Astrocyte (in vitro differentiated cells and primary cell): ENCODE results near the gene CEACAM18. TPM values are rescaled to one million over a fixed set of nuclear protein-coding genes. Genes with fewer than 3 reads are reported as not detected.

Experiments used
- DNase-seq: peaks from one replicate; pipeline ENCODE4 v3.0.0-alpha.2; 2010; ENCODE audit warnings: low read depth
- FAIRE-seq: peaks from 2 replicates; lab custom pipeline; 2011; peaks lifted over from hg19 to GRCh38; lab: Jason Lieb, UNC
- H2AFZ ChIP-seq: 2 replicates; pipeline ENCODE4 v1.6.0; 2012; ENCODE audit warnings: low read depth, low read length, inconsistent platforms
- H3K27ac ChIP-seq: 2 replicates; pipeline ENCODE4 v1.5.1; 2011; ENCODE audit warnings: low read depth, low read length, inconsistent platforms
- H3K27me3 ChIP-seq: 2 replicates; pipeline ENCODE4 v1.6.0; 2011; ENCODE audit warnings: low read length, inconsistent platforms; ENCODE audit not compliant: insufficient read depth
- H3K36me3 ChIP-seq: 2 replicates; pipeline ENCODE4 v1.5.1; 2011; ENCODE audit warnings: low read length, inconsistent platforms; ENCODE audit not compliant: insufficient read depth
- H3K4me1 ChIP-seq: 2 replicates; pipeline ENCODE4 v1.5.1; 2011; ENCODE audit warnings: low read length, inconsistent platforms; ENCODE audit not compliant: insufficient read depth
- H3K4me2 ChIP-seq: 2 replicates; pipeline ENCODE4 v1.6.0; 2012; ENCODE audit warnings: low read length, inconsistent platforms
- H3K4me3 ChIP-seq: 2 replicates; pipeline ENCODE4 v1.5.1; 2011; ENCODE audit warnings: low read depth, mild to moderate bottlenecking, low read length, inconsistent platforms; ENCODE audit not compliant: insufficient read depth
- H3K79me2 ChIP-seq: 2 replicates; pipeline ENCODE4 v1.6.0; 2012; ENCODE audit warnings: mild to moderate bottlenecking, low read length, inconsistent platforms; ENCODE audit not compliant: insufficient read depth
- H3K9ac ChIP-seq: 2 replicates; pipeline ENCODE4 v1.6.0; 2012; ENCODE audit warnings: mild to moderate bottlenecking, low read length, inconsistent platforms
- H3K9me3 ChIP-seq: 2 replicates; pipeline ENCODE4 v1.5.1; 2012; ENCODE audit warnings: low read depth, mild to moderate bottlenecking, low read length, inconsistent platforms; ENCODE audit not compliant: insufficient read depth
- H4K20me1 ChIP-seq: 2 replicates; pipeline ENCODE4 v1.6.0; 2012; ENCODE audit warnings: low read length, inconsistent platforms; ENCODE audit not compliant: insufficient read depth
- H3K27ac Mint-ChIP-seq: one replicate; pipeline ENCODE4 v1.8.0; 2021; ENCODE audit warnings: mild to moderate bottlenecking, mixed read lengths; ENCODE audit not compliant: unreplicated experiment
- H3K27me3 Mint-ChIP-seq: one replicate; pipeline ENCODE4 v1.8.0; 2021; ENCODE audit warnings: low read depth, mixed read lengths; ENCODE audit not compliant: unreplicated experiment
- H3K36me3 Mint-ChIP-seq: one replicate; pipeline ENCODE4 v1.8.0; 2021; ENCODE audit warnings: low read depth, mixed read lengths; ENCODE audit not compliant: unreplicated experiment
- H3K4me1 Mint-ChIP-seq: one replicate; pipeline ENCODE4 v1.8.0; 2021; ENCODE audit warnings: low read depth, mixed read lengths; ENCODE audit not compliant: unreplicated experiment
- H3K4me3 Mint-ChIP-seq: one replicate; pipeline ENCODE4 v1.8.0; 2021; ENCODE audit warnings: mild to moderate bottlenecking, moderate library complexity, mixed read lengths; ENCODE audit not compliant: unreplicated experiment
- H3K9me3 Mint-ChIP-seq: one replicate; pipeline ENCODE4 v1.8.0; 2021; ENCODE audit warnings: mild to moderate bottlenecking, mixed read lengths; ENCODE audit not compliant: unreplicated experiment
- CTCF ChIP-seq: IDR thresholded peaks from 2 replicates; pipeline ENCODE4 v1.5.1; 2011; ENCODE audit warnings: low read depth, mild to moderate bottlenecking, inconsistent platforms, low read length, moderate library complexity; ENCODE audit not compliant: insufficient read depth
- EZH2 ChIP-seq: IDR thresholded peaks from 2 replicates; pipeline ENCODE4 v1.6.1; 2012; ENCODE audit warnings: mild to moderate bottlenecking, low read length, inconsistent platforms; ENCODE audit not compliant: insufficient read depth
- total RNA-seq: library from RNA; stranded (reverse); gene quantifications from 2 replicates; pipeline ENCODE4 v1.2.1, GENCODE V29; 2021

CEACAM18 gene
- total RNA-seq, 1 donor from 2014 or later = not detected

- Histone ChIP-seq H3K79me2 (no peaks in the 10 kb centered on the region), H3K4me2 (no peak overlapping the region), H3K27ac (no peak overlapping the region), H3K4me3 (no peak overlapping the region), H4K20me1 (no peaks in the 10 kb centered on the region), H2AFZ (no peak overlapping the region), H3K4me1 (no peaks in the 10 kb centered on the region), H3K36me3 (no peaks in the 10 kb centered on the region), H3K9me3 (no peaks in the 10 kb centered on the region), H3K27me3 (no peaks in the 10 kb centered on the region), H3K9ac (no peak overlapping the region)
- Mint-ChIP-seq H3K4me3 (no peak overlapping the region), H3K9me3 (peaks cover 2% of the 10 kb centered on the region), H3K4me1 (no peaks in the 10 kb centered on the region), H3K27ac (no peak overlapping the region), H3K27me3 (peaks cover 19% of the 10 kb centered on the region), H3K36me3 (no peaks in the 10 kb centered on the region)
- DNase-seq = no peak
- no peak for FAIRE-seq
- TF ChIP-seq EZH2 = no peak
- TF ChIP-seq CTCF = no peak
Measured at GRCh38 chr19:51433043-51433442, 45.3 kb upstream of the CEACAM18 start.

- H3K9me3 ChIP-seq = no peaks in the 10 kb centered on the region
- no peak overlapping the region for H3K4me2 ChIP-seq
- no peak overlapping the region for H3K4me3 ChIP-seq
- Mint-ChIP-seq H3K36me3 (no peaks in the 10 kb centered on the region), H3K9me3 (peaks cover 2% of the 10 kb centered on the region), H3K4me3 (no peak overlapping the region), H3K4me1 (no peaks in the 10 kb centered on the region), H3K27me3 (peaks cover 19% of the 10 kb centered on the region), H3K27ac (no peak overlapping the region)
- H4K20me1 ChIP-seq = no peaks in the 10 kb centered on the region
- H2AFZ ChIP-seq = no peak overlapping the region
- no peak for TF ChIP-seq CTCF
- no peak for TF ChIP-seq EZH2
- H3K4me1 ChIP-seq = no peaks in the 10 kb centered on the region
- no peak overlapping the region for H3K27ac ChIP-seq
- no peak for DNase-seq
- FAIRE-seq = no peak
- no peak overlapping the region for H3K9ac ChIP-seq
- H3K79me2 ChIP-seq = no peaks in the 10 kb centered on the region
- H3K27me3 ChIP-seq = no peaks in the 10 kb centered on the region
- no peaks in the 10 kb centered on the region for H3K36me3 ChIP-seq
Measured at GRCh38 chr19:51434456-51434855, 43.9 kb upstream of the CEACAM18 start.

GRCh38 chr19:51439021-51439465 is 39.3 kb upstream of the CEACAM18 start:
- H3K4me1 ChIP-seq = no peaks in the 10 kb centered on the region
- no peaks in the 10 kb centered on the region for H3K27me3 ChIP-seq
- Mint-ChIP-seq H3K4me1 (peaks cover 7% of the 10 kb centered on the region), H3K9me3 (peaks cover 2% of the 10 kb centered on the region), H3K36me3 (no peaks in the 10 kb centered on the region), H3K27me3 (peaks cover 27% of the 10 kb centered on the region), H3K27ac (no peak overlapping the region), H3K4me3 (no peak overlapping the region)
- DNase-seq (no peak), FAIRE-seq (no peak)
- no peaks in the 10 kb centered on the region for H3K36me3 ChIP-seq
- no peak for TF ChIP-seq CTCF
- no peak for TF ChIP-seq EZH2
- H3K4me3 ChIP-seq = no peak overlapping the region
- H3K27ac ChIP-seq = no peak overlapping the region
- no peak overlapping the region for H3K4me2 ChIP-seq
- no peaks in the 10 kb centered on the region for H4K20me1 ChIP-seq
- no peak overlapping the region for H2AFZ ChIP-seq
- no peaks in the 10 kb centered on the region for H3K9me3 ChIP-seq
- H3K9ac ChIP-seq = no peak overlapping the region
- no peaks in the 10 kb centered on the region for H3K79me2 ChIP-seq
